Myocyte (in vitro differentiated cells): Measurements from ENCODE around the gene PBRM1. TPM values are rescaled to one million over a fixed set of nuclear protein-coding genes. Genes with fewer than 3 reads are reported as not detected.

Source experiments
- DNase-seq: peaks from one replicate; pipeline ENCODE4 v3.0.0-alpha.2; 2012; ENCODE audit warnings: low read depth
- total RNA-seq: library from RNA; depleted of rRNA; stranded (reverse); fragments of >200 nt; gene quantifications from 2 replicates; pipeline ENCODE4 v1.2.3, GENCODE V29; 2014

Gene PBRM1
- total RNA-seq, 1 donor from 2014 or later, result 58.2 TPM

GRCh38 chr3:52704611-52705437 is 19.1 kb upstream of the PBRM1 start:
- peak; percentile 80 for DNase-seq

GRCh38 chr3:52703341-52703740 is 17.6 kb upstream of the PBRM1 start:
- no peak for DNase-seq

- no peak for DNase-seq
Measured at GRCh38 chr3:52697632-52697965, 11.9 kb upstream of the PBRM1 start.

GRCh38 chr3:52696830-52697631 is 11.3 kb upstream of the PBRM1 start:
- no peak for DNase-seq

GRCh38 chr3:52695798-52696671 is 10.3 kb upstream of the PBRM1 start:
- DNase-seq, result no peak

- no peak for DNase-seq
Measured at GRCh38 chr3:52694528-52695189, 8.9 kb upstream of the PBRM1 start.

- DNase-seq, result no peak
Measured at GRCh38 chr3:52693071-52693470, 7.4 kb upstream of the PBRM1 start.

GRCh38 chr3:52690560-52690959 is 4.8 kb upstream of the PBRM1 start:
- DNase-seq, result no peak

- DNase-seq, result no peak
Measured at GRCh38 chr3:52689151-52689550, 3.4 kb upstream of the PBRM1 start.

- no peak for DNase-seq
Measured at GRCh38 chr3:52688266-52688665, 2.6 kb upstream of the PBRM1 start.

- DNase-seq, result peak; percentile 82
Measured at GRCh38 chr3:52685285-52685708, 416 bp downstream of the PBRM1 start.

GRCh38 chr3:52684184-52684583 is 1.5 kb downstream of the PBRM1 start:
- no peak for DNase-seq

- DNase-seq, result no peak
Measured at GRCh38 chr3:52683611-52684010, 2.1 kb downstream of the PBRM1 start.

GRCh38 chr3:52682016-52682415 is 3.7 kb downstream of the PBRM1 start:
- DNase-seq, result peak; percentile 79

GRCh38 chr3:52681596-52681995 is 4.1 kb downstream of the PBRM1 start:
- no peak for DNase-seq

GRCh38 chr3:52679811-52680210 is 5.9 kb downstream of the PBRM1 start:
- no peak for DNase-seq

GRCh38 chr3:52679199-52679538 is 6.5 kb downstream of the PBRM1 start:
- DNase-seq, result no peak

- no peak for DNase-seq
Measured at GRCh38 chr3:52678265-52679198, 7.2 kb downstream of the PBRM1 start.

GRCh38 chr3:52676201-52676600 is 9.5 kb downstream of the PBRM1 start:
- peak; percentile 26 for DNase-seq

- peak; percentile 20 for DNase-seq
Measured at GRCh38 chr3:52671676-52672075, 14.0 kb downstream of the PBRM1 start.
